Posterior vena cava (tissue), 2 donors: Measurements from ENCODE around the gene SANBR. TPM values are rescaled to one million over a fixed set of nuclear protein-coding genes. Genes with fewer than 3 reads are reported as not detected.
"Not testable (repeated sequence)": the region's sequence is repeated elsewhere in the genome, so short reads cannot be mapped to it uniquely, and the experiment has no call there.

Experiments
- DNase-seq: peaks from one replicate; pipeline ENCODE4 v3.0.0-alpha.2; 2020; ENCODE audit warnings: low spot score
- intact Hi-C, 2 donors: fragments of 100-400 bp; cut with DNase I; formaldehyde crosslinking; loops; one replicate each; pipeline versions ENCODE4 v1.14.1 to v1.14.2; 2022 to 2023
- long read RNA-seq, 2 donors: library from polyadenylated mRNA; unstranded; transcript quantifications; one replicate each; pipeline ENCODE4 v2.0.0, GENCODE V29; 2020 to 2021
- total RNA-seq, 2 donors: library from RNA; stranded (reverse); fragmentation: NEBNext Ultra II Directional; extraction: Animal tissue kit (Norgen Biotek cat#: 25700); gene quantifications; one replicate each; pipeline ENCODE4 v1.2.1, GENCODE V29; 2021
- donor health status: DM: yes; HTN: yes; CAD: no.
- donor health status: DM: yes; HTN: yes; CAD: no.

The SANBR gene
- 1 to 10 TPM; 5.7 to 8.1 TPM for total RNA-seq
- long read RNA-seq, donor 1, partial matches to known transcripts: 1 of 1 reads
- long read RNA-seq, donor 1, other reads (novel, unspliced or antisense): 0 of 1 reads
- long read RNA-seq, donor 2, partial matches to known transcripts: 1 of 4 reads
- long read RNA-seq, donor 2, other reads (novel, unspliced or antisense): 3 of 4 reads

DNA sequence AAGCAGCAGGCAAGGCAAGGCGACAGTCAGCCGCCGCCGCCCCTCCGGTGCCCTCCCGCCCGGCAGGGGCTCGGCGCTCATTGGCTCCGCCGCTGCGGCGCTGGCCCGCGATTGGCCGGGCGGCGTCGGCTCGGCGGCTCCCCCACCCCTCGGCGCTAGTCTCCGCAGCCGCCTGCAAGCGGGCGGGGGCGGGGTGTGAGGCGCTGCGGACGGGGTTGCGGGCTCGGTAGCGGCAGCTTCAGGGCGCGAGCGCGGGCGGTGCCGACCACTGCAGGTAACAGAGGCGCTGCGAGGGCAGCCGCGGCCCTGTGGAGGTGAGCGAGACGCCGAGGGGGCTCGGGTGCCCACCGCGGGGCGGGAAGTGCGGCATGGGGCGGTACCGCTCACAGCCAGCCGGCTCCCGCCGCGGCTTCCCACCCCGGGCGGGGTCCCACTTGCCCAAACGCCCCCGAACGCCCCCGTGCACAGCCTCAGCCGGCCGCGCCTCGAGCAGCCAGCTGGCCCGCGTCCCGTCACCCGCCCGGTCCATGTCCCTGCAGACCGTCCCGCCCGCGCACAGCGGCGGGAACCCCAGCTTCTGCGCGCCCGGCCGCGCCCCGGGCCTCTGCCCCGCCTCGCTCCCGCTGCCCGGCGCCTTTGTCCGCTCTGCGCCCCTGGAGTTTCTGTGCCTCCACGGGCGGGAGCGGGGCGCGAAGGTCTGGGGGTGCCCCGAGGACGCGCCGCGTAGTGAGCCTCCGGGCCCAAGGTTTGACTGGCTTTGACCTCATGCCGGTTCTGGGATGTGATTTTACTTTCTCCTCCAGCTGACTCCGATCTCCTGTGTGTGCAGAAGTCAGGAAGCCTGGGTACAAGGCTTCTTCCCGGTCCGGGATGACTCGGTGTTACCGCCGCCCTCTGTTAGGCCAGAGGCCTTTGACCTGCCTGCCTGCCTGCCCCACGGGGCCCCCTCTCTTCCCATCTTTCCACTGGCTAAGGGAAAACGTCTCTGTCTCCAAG is at the start of gene SANBR:
Gene SANBR (plus strand): TSS at position 158 of the 996 bp plus-strand sequence. CDS start 4,480 bp downstream, outside the sequence.
- intact Hi-C loops: no loop called here

DNA sequence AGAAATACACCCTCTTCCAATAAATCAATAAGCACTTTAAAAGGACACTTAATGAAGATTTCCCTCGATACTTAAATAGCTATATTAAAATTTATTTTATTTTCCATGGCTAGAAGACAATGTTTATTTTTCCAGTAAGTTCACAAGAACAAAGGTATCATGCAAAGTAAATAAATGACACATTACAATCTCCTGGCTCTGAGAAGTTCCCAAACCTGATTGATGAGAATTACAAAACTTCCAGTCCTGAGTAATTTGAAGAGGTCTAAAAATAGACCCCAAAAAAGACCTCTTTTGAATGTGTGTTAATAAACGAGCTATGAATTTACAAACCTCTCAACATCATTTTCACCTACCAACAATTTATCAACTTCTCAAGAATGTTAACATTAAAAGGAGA is 49.7 kb upstream of the SANBR start:
- DNase-seq: no peak
- intact Hi-C loops: no loop called here

More for the DNA sequence above, at the start of gene SANBR:
- DNase-seq: peak; percentile 94

DNA sequence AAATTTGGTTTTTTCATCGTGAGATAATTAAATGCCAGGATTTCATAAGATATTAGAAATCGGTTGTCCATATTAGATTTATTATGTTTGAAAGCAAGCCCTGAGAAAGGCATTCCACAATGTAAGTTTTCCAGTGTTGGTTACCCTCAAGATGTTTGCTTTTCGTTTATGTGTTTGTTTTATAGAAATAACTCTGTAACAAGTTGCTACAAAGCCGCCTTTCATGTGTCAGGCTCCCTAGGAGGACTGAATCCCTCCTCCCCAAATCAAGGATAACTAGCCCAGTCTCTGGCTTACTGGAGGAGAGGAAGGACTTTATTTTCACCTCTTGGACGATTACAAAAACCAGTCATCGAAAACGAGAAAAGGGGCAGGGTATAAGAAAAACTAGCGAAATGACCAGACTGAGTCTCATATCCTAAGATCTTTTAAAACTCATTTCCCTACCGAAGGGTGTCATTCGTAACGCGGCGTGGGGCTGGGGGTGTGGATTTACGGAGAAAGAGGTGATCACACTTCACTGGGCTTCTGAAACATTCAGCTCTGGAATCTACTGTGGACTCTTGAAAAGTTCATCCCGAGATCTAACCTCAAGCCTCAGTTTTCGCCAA is 49.2 kb upstream of the SANBR start:
- DNase-seq: no peak
- intact Hi-C loops: no loop called here

DNA sequence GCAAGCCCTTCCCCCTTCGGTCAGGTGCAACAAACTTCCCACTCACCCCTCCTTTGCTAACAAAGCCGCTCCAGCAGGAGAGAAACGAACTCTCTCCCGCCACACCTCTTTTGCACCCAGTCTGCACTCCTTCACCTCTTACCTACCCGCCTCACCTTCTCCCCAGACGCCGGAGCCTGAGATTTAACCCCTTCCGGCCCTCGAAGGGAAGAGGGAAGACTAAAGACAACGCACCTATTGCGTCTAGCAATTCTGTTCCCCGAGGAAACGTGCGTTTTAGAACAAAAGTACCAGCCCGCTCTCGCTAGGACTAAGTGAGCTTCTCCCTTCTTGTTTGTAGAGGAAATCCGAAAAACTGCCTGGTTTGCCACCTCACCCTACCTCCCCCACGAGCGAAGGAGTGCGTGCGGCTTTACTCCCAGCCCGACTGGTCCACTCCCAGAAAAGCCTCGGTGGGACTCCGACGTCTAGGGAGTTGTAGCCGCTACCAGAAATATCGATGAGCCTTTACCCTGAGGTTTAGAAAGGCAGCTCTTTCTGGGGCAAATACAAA is 48.6 kb upstream of the SANBR start:
- intact Hi-C loops: no loop called here
- DNase-seq: no peak

DNA sequence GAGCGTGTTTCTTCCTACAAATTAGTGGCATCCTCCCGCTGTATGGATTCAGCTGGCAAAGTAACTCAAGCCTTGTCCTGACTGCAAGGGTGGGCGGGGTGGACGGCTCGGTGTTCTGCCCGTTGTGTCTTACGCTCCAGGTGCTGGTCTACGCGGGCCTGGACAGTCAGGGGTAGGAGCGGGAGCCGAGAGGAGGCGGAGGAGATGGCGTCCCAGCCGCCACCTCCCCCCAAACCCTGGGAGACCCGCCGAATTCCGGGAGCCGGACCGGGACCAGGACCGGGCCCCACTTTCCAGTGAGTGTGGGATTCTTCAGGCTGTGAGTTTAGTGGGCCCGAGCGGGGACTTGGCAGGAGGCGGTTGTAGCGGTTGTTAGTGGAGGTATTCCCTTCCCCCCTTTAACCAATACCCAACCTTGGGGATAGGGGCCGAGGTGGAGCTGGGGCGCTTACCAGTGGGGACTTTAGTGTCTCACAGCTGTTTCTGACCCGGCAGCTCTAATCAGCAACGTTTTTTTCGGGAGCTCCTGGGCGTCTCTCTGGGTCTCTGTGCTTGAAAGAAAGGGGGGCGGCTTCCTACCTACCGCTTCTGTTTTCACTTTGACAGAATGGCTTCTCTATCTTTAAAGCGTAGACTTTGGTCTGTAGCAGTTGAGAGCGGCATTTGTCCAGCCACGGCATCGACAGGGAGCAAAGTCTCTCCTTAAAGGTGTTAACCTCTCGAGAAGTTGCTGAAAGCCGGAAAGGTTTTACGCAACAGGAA is 47.9 kb upstream of the SANBR start, which contains the start of the genes PEX13 and PUS10:
Gene PEX13 (plus strand): TSS at position 165 of the 762 bp plus-strand sequence. CDS start 40 bp downstream, at position 205.
Gene PUS10 (minus strand): TSS at position 700 of the 762 bp plus-strand sequence. CDS start 6,365 bp downstream, outside the sequence.
- intact Hi-C loops: no loop called here

DNA sequence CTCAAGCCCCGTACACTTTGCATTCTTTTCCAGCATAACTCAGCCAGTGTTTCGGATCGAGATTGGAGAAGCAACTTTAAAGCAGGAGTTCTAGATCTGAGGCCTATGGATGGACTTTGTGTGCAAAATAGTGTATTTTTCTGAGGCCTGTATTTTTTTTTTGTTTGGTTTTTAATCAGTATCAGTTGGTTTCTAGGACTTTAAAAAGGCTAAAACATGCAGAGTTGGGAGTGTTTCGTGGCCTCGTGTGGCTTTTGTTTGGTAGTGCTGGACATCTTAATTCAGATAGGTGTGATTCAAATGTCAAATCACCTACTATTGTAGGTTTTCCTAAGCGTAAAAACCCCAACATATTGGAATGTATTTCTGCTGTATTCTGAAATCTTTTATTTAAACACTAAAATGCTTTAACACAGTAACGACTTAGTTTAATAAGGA is 47.3 kb upstream of the SANBR start:
- intact Hi-C loops: no loop called here
- no peak for DNase-seq

More for the DNA sequence above, 47.9 kb upstream of the SANBR start, which contains the start of the genes PEX13 and PUS10:
- peak; percentile 90 for DNase-seq

DNA sequence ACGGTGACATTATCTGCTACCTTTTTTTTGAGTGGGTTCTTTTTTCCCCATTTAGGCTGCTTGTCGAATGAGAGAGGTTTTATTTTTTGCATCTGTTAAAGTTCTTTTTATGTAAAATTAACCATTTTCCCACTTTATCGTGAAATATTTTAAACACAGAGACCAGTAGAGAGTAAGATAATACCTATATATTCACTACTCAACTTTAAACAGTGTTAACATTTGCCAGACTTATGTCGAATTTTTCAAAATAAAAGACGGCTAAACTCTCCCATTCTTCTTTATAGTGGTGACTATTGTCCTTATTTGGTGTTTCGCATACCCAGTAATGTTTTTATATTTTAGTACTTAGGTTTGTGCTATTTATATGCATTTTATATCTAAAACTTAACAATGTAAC is 46.9 kb upstream of the SANBR start:
- intact Hi-C loops: no loop called here
- DNase-seq: no peak

DNA sequence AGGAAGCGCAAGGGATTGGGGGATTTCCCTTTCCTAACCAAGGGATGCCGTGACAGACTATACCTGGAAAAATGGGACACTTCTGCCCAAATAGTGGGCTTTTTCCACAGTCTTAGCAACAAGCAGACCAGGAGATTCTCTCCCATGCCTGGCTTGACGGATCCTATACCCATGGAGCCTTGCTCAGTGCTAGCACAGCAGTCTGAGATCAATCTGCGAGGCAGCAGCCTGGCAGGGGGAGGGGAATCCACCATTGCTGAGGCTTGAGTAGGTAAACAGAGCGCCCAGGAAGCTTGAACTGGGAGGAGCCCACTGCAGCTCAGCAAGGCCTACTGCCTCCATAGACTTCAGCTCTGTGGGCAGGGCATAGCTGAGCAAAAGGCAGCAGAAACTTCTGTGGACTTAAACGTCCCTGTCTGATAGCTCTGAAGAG is 44.4 kb upstream of the SANBR start:
- no peak for DNase-seq
- intact Hi-C loops: no loop called here

DNA sequence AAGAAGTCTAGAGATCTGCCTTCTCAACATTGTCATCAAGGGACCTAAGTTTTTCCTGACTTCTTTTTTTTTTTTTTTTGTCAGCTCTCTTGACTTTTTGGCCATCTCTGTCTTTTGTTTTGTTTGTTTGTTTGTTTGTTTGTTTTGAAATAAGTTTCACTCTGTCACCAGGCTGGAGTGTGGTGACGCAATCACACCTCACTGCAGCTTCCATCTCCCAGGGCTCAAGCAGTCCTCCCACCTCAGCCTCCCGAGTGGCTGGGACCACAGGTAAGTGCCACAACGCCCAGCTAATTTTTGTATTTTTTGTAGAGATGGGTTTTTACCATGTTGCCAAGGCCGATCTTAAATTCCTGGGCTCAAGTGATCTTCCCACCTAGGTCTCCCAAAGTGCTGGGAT is 42.0 kb upstream of the SANBR start:
- no peak for DNase-seq
- intact Hi-C loops: no loop called here

DNA sequence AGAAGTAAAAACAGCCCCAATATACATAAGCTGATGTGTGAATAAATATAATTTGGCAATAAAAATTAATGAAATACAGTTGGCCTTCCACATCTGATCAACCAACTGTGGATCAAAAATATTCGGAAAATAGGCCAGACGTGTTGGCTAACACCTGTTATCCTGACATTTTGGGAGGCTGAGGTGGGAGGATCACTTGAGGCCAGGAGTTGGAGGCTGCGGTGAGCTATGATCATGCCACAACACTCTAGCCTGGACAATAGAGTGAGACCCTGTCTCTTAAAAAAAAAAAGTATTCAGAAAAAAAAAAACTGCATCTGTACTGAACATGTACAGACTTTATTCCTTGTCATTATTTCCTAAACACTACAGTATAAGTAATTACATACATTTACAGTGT is 36.1 kb upstream of the SANBR start:
- intact Hi-C loops: no loop called here
- no peak for DNase-seq

DNA sequence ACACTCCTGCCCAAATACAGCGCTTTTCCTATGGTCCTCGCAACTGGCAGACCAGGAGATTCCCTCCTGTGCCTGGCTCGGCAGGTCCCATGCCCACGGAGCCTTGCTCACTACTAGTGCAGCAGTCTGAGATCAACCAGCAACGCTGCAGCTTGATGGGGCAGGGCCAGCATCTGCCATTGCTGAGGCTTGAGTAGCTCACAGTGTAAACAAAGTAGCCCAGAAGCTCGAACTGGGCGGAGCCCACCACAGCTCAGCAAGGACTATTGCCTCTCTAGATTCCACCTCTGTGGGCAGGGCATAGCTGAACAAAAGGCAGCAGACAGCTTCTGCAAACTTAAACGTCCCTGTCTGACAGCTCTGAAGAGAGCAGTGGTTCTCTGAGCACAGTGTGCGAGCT is 31.1 kb upstream of the SANBR start:
- DNase-seq, intact Hi-C loops: not testable (repeated sequence)

DNA sequence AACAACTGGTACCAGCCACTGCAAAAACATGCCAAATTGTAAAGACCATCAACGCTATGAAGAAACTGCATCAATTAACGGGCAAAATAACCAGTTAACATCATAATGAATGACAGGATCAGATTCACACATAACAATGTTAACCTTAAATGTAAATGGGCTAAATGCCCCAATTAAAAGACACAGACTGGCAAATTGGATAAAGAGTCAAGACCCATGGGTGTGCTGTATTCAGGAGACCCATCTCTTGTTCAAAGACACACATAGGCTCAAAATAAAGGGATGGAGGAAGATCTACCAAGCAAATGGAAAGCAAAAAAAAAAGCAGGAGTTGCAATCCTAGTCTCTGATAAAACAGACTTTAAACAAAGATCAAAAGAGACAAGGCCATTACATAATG is 29.0 kb upstream of the SANBR start:
- intact Hi-C loops, DNase-seq: not testable (repeated sequence)

DNA sequence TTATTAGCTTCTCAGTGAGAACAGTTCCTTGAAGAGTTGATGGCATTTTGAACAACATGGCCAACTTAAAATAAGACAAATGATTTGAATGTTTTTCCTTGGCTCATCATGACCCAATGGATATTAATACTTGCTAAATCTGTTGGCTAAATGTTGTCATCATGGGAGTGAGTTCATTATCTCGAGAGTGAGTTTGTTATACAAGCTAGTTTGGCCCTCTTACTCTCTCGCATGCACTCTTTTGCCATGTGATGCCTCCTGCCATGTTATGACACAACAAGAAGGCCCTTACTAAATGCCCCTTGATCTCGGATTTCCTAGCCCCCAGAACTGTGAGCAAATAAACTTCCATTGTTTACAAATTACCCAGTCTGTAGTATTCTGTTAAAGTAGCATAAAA is 22.9 kb upstream of the SANBR start:
- intact Hi-C loops: no loop called here
- no peak for DNase-seq

DNA sequence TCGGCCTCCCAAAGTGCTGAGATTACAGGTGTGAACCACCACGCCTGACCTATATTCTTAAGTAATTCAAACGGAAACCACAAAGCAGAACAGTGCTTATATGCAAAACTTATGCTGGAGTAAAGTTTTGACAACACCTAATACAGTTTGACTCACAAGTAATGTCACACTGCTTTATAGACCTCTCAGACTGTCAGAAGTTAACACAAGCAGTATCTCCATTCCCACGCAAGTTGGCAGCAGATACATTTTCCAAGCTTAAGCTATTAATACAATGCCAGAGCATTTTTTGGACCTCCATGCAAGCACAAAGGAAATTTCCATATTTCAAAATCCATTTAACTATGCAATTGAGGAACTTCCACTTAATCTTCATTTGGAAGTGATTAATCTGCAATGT is 21.0 kb upstream of the SANBR start:
- no peak for DNase-seq
- intact Hi-C loops: no loop called here

DNA sequence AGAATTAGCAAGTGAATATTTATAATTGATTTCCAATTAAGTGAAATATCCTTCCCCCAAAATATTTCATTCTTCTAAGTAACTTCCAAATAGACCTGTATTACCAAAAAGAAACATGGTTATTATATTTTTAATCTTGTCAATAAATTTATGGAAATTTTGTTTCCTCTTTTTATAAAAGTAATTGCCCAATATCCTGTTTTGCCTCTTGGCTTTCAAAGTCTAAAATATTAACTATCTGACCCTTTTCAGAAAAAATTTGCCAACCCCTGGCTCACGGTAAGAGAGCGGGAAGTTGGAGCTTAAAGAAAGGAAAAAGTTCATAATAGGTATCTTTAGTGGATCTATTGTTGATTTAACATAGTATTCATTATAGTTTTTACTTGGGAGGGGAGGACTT is 20.4 kb upstream of the SANBR start:
- no peak for DNase-seq
- intact Hi-C loops: no loop called here

DNA sequence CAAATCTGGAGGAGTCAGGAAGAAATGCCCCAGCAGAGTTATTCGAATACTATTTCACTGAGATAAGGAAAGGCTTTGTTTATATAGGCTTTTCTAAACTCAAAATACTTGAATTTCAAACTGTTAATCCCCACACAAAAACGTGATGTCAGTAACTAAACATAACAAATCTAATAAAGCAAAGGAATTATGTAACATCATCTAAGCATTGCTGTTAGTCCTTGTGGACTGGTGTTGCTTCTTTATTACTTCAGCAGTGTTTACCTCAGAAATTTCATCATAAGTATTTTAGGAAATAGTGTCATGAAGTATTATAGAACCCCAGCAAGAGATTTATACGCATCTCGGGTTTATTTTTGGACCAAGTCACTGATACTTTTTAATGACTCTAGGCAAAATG is 19.7 kb upstream of the SANBR start:
- intact Hi-C loops: no loop called here
- DNase-seq: no peak

DNA sequence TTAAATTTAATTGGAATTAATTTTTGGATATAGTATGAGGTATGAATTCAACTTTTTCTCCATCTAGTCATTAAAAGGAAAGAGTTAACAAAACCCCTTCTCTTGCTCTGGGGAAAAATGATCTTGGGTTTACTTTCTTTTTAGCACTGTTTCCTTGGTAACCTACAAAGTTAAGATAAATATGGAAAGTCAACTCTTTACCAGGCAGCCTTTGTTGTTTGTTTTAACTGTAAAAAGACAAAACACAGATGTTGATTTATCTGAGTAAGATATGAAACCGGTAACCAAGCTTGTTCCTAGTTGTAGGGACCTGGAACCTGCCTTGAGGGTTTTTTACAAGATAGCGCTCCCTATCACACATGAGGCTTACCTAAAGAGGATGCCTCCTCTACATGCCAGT is 10.1 kb upstream of the SANBR start:
- intact Hi-C loops: no loop called here
- DNase-seq: no peak

DNA sequence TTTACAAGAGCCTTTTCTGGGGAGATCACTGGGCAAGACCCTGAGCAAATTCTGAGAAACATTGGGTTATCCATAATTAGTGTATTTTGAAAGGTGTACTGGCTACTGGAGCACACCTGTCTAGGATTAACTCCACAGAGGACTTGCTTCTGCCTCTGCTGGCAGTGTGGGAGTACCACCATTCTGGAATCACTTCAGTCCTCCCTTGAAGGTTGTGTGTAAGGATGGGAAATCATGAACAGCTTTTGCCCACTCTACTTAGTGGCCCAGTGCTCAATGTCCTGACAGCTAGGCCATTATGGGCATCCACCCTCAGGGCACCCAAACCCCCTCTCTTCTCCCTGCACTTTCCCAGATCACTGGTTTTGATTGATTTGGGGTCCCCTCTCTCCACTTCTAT is 8.1 kb upstream of the SANBR start:
- no peak for DNase-seq
- intact Hi-C loops: no loop called here

DNA sequence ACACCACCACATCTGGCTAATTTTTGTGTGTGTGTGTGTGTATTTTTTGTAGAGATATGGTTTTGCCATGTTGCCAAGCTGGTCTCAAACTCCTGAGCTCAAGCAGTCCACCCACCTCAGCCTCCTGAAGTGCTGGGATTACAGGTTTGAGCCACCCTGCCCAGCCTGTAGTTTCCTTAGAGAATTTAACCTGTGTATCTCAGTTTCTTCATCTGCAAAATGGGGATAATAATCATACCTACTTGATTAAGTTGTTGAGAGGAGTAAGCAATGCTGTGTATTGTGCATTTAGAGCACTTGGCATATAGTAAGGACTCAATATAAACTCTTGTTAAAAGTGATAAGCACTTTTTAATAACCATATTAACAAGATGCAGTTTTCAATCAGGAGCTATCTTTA is 6.3 kb upstream of the SANBR start:
- intact Hi-C loops: no loop called here
- DNase-seq: no peak
